IPS-NIHi7 (cell line): Measurements from ENCODE around the gene TXNRD1.
A peak's percentile ranks its signal among the peaks of the same experiment; 100 is the strongest.

Experiments used
- DNase-seq: peaks from one replicate; pipeline ENCODE4 v3.0.0; 2012; ENCODE audit warnings: mixed read lengths; ENCODE audit errors: extremely low spot score

TXNRD1 gene

DNA sequence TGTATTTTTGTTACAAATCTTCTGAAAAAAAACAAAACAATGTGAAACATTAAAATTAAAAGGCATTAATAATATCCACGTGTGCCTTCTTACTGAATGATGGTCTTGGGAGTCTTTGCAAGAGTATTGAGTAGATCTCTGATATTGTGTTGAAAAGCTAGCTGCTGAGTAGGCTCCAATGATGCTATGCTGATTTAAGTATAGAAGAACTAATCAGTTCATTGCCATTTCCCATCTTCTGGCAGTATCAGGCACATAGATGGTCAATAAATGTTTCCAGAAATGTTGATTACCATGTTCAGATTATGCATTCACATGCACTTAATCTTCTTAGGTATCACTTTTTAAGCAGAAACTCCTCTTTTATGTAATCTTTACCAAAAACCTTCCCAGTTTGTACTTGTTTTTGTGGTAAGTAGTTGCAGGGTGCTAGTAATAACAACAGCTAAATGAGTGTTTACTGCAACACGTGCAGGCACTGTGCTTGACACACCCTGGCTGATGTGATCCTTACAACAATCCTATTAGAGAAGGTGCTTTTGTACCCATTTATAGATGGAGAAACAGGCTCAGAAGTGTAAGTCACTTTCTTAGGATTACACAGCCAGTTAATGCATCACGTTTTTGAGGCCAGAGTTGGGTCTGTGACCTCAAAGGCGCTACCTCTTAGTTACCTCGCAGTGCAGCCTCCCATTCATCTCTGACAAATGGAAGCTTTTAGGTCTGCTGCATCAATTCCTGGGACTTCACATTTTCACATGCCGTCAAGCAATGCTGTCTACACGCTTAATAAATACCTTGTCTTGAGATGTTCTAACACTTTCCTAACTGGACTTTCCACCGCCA lies 134.9 kb downstream of the TXNRD1 start:
- DNase-seq, result no peak

GRCh38 chr12:104351057-104351983 lies 135.7 kb downstream of the TXNRD1 start:
- no peak for DNase-seq

DNA sequence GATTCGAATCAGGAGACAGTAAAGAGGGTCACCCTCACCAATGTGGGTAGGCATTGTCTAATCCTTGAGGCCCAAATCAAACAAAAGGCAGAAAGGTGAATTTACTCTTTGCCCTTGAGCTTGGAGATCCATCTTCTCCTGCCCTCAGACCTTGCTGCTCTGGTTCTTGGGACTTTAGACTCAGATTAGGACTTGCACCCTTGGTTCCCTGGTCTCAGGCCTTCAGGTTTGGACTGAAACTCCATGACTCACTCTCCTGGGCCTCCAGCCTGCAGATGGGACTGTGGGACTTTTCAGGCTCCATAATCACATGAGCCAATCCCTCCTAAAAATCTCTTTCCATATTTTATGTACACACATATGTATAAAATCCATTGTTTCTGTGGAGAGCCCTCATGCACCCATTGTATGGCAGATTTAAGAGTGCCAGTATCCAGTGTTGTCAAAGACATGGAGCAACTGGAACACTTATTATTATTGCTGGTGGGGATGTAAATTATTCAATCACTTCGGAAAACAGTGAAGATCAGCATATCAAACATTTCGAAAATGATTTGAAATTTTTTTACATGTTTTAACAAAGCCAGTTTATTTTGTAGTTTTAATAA lies 136.6 kb downstream of the TXNRD1 start:
- DNase-seq, result no peak

GRCh38 chr12:104353012-104353981 lies 137.7 kb downstream of the TXNRD1 start:
- no peak for DNase-seq

DNA sequence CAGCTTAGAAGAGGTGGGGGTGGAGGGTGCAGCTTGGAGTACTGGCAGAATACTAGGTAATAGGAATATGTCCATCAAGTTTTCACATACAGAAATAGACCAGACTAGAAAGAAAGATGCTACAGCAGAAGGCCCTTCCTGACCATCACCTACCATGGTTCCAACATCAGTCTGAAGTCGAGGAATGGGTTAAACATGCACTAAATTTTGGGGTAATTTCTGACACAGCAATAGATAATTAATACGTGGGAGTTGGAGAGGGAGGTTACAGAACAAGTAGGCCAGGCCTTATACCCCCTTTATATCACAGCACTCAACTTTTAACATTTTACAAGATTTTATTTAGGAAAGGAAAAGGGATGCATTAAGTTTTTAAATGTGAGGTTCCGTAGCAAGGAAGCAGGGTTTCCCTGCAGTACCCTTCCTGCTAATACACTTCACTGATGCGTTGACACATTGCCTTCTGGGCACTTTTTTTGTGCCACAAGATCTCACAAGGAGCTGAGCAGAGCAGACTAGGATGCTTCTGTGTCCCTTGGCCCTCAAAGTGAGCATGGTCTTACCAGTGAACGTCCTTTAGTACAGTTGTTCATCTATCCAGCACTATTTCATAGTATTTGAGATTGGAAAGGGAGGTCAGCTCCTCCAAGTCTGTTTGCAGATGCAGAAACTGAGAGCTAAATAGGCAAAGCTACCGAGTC lies 138.7 kb downstream of the TXNRD1 start:
- DNase-seq, result no peak

- DNase-seq, result no peak
Measured at GRCh38 chr12:104354868-104355570, 139.4 kb downstream of the TXNRD1 start.

DNA sequence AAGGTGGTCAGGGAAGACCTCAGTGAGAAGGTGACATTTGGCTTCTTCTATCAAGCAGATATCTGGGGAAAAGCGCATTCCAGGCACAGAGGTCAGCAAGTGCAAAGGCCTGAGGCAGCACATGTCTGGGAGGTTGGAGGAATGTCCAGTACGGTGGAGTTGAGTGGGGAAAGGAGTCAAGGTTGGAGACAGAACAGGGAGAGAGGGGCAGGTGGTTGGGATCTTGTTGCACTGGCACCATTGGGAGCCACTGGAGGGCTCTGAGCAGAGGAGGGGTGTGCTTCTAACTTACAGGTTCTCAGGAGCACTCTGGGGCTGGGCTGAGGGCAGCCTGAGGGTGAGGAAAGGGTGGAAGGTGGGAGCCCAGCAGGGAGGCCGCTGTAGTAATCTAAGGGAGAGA lies 140.1 kb downstream of the TXNRD1 start:
- no peak for DNase-seq

DNA sequence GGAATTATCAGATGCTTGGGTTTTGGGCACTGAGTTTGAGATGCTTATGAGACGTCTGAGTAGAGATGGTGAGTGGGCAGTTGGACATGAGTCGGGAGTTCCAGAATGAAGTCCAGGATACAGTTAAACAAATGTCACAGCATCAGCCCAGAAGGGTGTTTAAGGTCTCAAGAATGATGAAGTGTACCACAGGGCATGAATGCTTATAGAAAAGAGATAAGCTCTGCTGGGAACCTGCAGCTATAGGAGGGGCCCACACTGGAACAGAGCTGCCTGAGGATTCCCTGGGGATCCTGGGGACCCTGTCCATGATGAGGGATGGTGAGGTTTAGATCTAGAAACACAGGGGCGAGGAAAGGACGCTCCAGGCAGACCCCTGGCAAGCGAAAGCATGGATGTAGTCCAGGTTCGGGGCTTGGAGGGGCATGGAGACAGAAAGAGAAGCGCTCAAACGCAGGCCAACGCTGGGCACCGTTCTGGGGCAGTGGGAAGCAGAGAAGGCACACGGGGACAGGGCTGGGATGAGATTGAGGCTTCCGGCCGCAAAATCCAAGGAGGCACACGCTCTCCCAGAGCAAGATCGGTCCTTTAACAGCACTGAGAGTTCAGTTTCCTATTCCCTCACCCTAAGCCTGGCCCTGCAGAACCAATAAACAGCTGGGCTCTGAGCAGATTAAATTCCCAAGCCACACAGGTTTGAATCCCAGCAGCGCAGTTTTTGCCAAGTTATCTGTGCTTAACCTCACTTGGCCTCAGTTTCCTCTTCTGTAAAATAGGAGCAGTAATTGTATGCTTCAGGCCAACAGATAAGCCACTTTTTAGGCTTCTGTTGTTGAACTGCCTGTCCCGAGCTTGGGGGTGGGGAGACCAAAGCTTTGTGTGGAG lies 140.9 kb downstream of the TXNRD1 start:
- no peak for DNase-seq

DNA sequence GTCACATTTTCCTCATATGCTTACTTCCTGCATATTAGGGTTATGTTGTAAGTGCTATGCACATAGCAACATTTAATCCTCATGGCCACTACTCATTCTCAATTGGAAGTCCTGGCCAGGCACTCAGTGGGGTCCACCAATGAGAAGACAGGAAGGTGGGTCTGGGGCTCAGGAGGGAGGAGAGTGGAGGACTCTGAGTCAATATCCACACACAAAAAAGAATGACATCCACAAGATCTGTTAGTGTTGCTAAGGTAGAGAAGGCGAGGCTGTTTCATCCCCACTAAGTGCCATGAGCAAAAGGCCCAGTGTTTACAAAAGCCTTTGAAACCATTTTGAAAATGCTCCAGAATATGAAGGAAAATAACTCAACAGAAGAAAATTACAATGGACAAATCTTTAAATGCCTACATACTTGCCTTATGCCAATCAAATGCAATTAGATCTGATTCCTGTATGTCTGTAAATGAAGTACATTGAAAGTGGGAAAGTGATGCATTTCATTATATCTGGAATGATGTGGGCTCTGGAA lies 141.9 kb downstream of the TXNRD1 start:
- no peak for DNase-seq

- peak; percentile 84 for DNase-seq
Measured at GRCh38 chr12:104358353-104359003, 142.9 kb downstream of the TXNRD1 start.

DNA sequence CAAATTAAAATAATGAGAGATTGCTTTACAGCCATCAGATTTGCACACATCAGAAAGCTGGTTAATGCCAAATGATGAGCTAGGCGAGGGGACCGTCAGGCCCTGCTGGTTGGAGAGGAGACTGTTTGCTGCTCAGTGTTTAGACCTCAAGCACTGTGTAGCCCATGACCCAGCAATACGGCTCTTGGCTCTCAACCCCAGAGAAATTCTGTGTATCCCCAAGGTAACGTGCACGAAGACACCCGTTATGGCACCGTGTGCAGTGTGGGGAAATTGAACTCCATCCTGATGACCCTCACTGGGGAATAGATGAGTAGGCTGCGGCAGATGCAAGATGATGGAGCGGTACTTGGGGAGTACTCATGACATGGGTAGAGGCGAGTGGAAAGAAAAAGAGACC lies 143.6 kb downstream of the TXNRD1 start:
- DNase-seq, result no peak

- no peak for DNase-seq
Measured at GRCh38 chr12:104360157-104360556, 144.6 kb downstream of the TXNRD1 start.

GRCh38 chr12:104360983-104361707 lies 145.6 kb downstream of the TXNRD1 start:
- no peak for DNase-seq

DNA sequence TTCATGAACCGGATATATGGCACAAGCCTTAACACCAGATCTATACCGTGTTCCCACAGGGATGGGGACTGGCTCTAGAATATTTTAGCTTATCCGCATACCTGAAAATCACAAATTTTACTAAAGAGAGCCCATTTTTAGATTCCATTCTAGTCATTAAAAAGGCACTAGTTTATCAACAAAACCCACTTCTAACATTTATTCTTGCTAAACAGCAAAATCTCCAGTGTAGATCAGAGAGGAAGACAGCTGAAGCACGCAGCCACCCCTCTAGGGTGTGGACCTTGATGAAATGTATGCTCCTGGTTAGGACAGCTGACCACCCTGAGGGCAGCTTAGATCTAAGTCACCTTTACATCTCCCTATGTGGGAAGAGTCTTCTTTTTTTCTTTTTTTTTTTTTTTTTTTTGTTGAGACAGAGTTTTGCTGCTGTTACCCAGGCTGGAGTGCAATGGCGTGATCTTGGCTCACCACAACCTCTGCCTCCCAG lies 150.4 kb downstream of the TXNRD1 start:
- no peak for DNase-seq

DNA sequence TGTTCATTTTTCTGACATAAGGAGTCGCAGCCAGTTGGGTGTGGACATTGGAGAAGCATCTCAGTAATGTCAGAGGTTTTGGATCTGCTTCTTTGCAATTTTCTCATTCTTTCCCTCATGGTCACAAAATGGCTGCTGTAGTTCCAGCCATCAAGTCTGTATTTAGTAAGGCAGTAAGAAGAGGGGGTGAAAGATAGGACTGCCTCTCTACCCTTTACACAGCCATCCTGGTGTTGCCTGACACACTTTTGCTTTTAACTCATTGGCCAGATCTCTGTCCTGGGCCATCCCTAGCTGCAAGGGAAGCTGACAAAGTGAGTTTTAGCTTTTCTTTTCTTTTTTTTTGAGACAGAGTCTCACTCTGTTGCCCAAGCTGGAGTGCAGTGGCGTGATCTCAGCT lies 154.1 kb downstream of the TXNRD1 start:
- DNase-seq, result no peak

DNA sequence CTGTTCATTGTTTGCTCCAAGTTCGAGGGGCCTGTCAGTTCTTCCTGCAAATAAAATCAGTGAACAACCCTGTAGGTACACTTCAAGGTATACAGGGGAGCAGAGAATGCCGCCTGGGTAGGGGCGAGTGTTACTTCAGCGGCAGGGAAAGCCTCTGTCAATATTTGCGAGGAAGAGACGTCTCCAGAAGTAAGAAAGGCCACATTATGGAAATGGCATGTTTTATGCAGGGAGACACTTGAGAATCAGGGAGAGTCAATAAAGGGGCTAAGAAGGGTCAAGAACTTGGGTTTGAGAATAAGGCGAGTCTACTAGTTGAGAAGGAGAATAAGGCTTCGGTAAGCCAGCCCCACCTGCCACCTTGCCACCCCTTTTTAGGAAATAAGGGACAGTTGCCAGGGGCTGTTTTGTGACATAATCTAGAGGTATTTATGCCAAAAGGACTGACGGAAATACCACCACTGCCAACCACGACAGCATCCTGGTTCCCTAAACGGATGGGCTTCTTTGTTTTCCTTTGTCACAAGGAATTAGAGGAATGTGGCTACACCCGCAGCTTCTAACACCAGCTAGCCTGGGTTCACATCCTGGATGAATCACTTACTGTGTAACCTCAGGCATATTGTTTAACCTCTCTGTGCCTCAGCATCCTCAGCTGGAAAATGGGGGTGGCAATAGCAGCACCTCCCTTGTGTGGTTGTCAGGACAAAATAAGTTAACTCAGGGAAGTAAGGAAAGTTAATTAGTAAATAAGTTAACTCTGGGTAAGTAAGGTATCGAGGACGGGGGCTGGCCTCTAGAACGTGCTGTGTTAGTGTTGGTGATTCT lies 155.7 kb downstream of the TXNRD1 start:
- peak; percentile 69 for DNase-seq
